IMR-90 (cell line): Measurements from ENCODE around the gene DUSP9.

ENCODE experiments used
- CEBPB ChIP-seq: IDR thresholded peaks from 2 replicates; pipeline ENCODE4 v1.6.1; 2012; ENCODE audit warnings: low read depth, low read length, improper control_type of control experiment
- CTCF ChIP-seq: conservative IDR thresholded peaks from 2 replicates; pipeline ENCODE4 v1.5.1; 2012; ENCODE audit warnings: mild to moderate bottlenecking, low read depth, low read length, improper control_type of control experiment
- MXI1 ChIP-seq: IDR thresholded peaks from 2 replicates; pipeline ENCODE4 v1.6.1; 2012; ENCODE audit warnings: low read depth, mild to moderate bottlenecking, low read length, moderate library complexity, borderline replicate concordance
- POLR2A ChIP-seq: IDR thresholded peaks from 2 replicates; pipeline ENCODE4 v1.6.1; 2012; ENCODE audit warnings: mild to moderate bottlenecking, low read depth, low read length
- RCOR1 ChIP-seq: IDR thresholded peaks from 2 replicates; pipeline ENCODE4 v1.6.1; 2012; ENCODE audit warnings: mild to moderate bottlenecking, low read length, improper control_type of control experiment; ENCODE audit not compliant: insufficient replicate concordance
- SMC3 ChIP-seq: fragments of 150-350 bp; IDR thresholded peaks from 2 replicates; pipeline ENCODE4 v1.6.1; 2016; ENCODE audit warnings: low read depth, mild to moderate bottlenecking, antibody characterized with exemption, low read length, moderate library complexity

- TF ChIP-seq POLR2A: no peak
- no peak for TF ChIP-seq CTCF
- no peak for TF ChIP-seq RCOR1
- TF ChIP-seq SMC3: no peak
- no peak for TF ChIP-seq CEBPB
- TF ChIP-seq MXI1: no peak
Observed at GRCh38 chrX:153635388-153635787, 11.6 kb upstream of the DUSP9 start.
